RWPE2 (cell line): ENCODE results near the gene DLK1.

Experiments
- ATAC-seq: fragments of 200-7000 bp; cut with Tn5 transposase; 3 replicates; pipeline ENCODE4 v1.9.1; 2021; ENCODE audit warnings: low read depth
- DNase-seq: peaks from one replicate; pipeline ENCODE4 v3.0.0-alpha.2; 2020; ENCODE audit warnings: low spot score
- H3K27ac ChIP-seq: fragments of 450-650 bp; 2 replicates; pipeline ENCODE4 v1.5.1; 2017; ENCODE audit warnings: mild to moderate bottlenecking; ENCODE audit not compliant: poor library complexity, severe bottlenecking
- H3K27me3 ChIP-seq: fragments of 250-450 bp; sonication (Bioruptor Pico); 2 replicates; pipeline ENCODE4 v1.5.1; 2021; ENCODE audit warnings: mild to moderate bottlenecking, moderate library complexity; ENCODE audit not compliant: insufficient read depth, poor library complexity, severe bottlenecking
- H3K36me3 ChIP-seq: fragments of 250-450 bp; sonication (Bioruptor Pico); 2 replicates; pipeline ENCODE4 v1.5.1; 2020; ENCODE audit warnings: low read depth, mild to moderate bottlenecking, moderate library complexity
- H3K4me1 ChIP-seq: fragments of 250-450 bp; sonication (Bioruptor Pico); 2 replicates; pipeline ENCODE4 v1.5.1; 2021; ENCODE audit warnings: mild to moderate bottlenecking, moderate library complexity; ENCODE audit not compliant: insufficient read depth, poor library complexity, severe bottlenecking
- H3K4me3 ChIP-seq: fragments of 250-450 bp; sonication (Bioruptor Pico); 2 replicates; pipeline ENCODE4 v1.5.1; 2021; ENCODE audit warnings: mild to moderate bottlenecking, moderate library complexity; ENCODE audit not compliant: severe bottlenecking
- H3K9me3 ChIP-seq: fragments of 250-450 bp; sonication (Bioruptor Pico); 2 replicates; pipeline ENCODE4 v1.5.1; 2021; ENCODE audit warnings: mild to moderate bottlenecking, moderate library complexity; ENCODE audit not compliant: severe bottlenecking
- CTCF ChIP-seq: fragments of 450-650 bp; IDR thresholded peaks from one replicate; pipeline ENCODE4 v1.5.1; 2017; ENCODE audit warnings: mild to moderate bottlenecking, moderate library complexity; ENCODE audit not compliant: poor library complexity, severe bottlenecking

DLK1 gene

GRCh38 chr14:100748944-100749343, 22.3 kb downstream of the DLK1 start:
- DNase-seq (no peak), ATAC-seq (no peak)
- no peaks in the 10 kb centered on the region for H3K36me3 ChIP-seq
- no peak overlapping the region for H3K27ac ChIP-seq
- TF ChIP-seq CTCF: no peak
- H3K27me3 ChIP-seq: no peaks in the 10 kb centered on the region
- no peak overlapping the region for H3K4me3 ChIP-seq
- peaks cover 4% of the 10 kb centered on the region for H3K4me1 ChIP-seq
- no peaks in the 10 kb centered on the region for H3K9me3 ChIP-seq

- no peak for TF ChIP-seq CTCF
- Histone ChIP-seq H3K27me3 (no peaks in the 10 kb centered on the region), H3K4me3 (no peak overlapping the region), H3K9me3 (no peaks in the 10 kb centered on the region), H3K36me3 (no peaks in the 10 kb centered on the region), H3K27ac (no peak overlapping the region), H3K4me1 (peaks cover 6% of the 10 kb centered on the region)
- no peak for ATAC-seq
- no peak for DNase-seq
Observed at GRCh38 chr14:100749967-100750597, 23.4 kb downstream of the DLK1 start.

GRCh38 chr14:100750762-100751699, 24.3 kb downstream of the DLK1 start:
- Histone ChIP-seq H3K36me3 (peaks cover 2% of the 10 kb centered on the region; the same call in 1 of the 2 replicates), H3K27me3 (no peaks in the 10 kb centered on the region), H3K27ac (no peak overlapping the region), H3K9me3 (peaks cover 8% of the 10 kb centered on the region), H3K4me1 (peaks cover 15% of the 10 kb centered on the region), H3K4me3 (no peak overlapping the region)
- DNase-seq: no peak
- no peak for TF ChIP-seq CTCF
- no peak for ATAC-seq

- Histone ChIP-seq H3K27me3 (no peaks in the 10 kb centered on the region), H3K4me1 (peaks cover 15% of the 10 kb centered on the region), H3K4me3 (no peak overlapping the region), H3K27ac (no peak overlapping the region), H3K36me3 (peaks cover 6% of the 10 kb centered on the region; the same call in 1 of the 2 replicates), H3K9me3 (peaks cover 10% of the 10 kb centered on the region)
- DNase-seq: no peak
- no peak for TF ChIP-seq CTCF
- no peak for ATAC-seq
Observed at GRCh38 chr14:100754020-100754419, 27.3 kb downstream of the DLK1 start.
